B cell (primary cell): Measurements from ENCODE around the gene LRRK2. TPM values are rescaled to one million over a fixed set of nuclear protein-coding genes. Genes with fewer than 3 reads are reported as not detected.

Source experiments
- ATAC-seq: fragments of 200-7000 bp; cut with Tn5 transposase; one replicate; pipeline ENCODE4 v1.10.0; 2021; ENCODE audit warnings: low read depth, mild to moderate bottlenecking, moderate number of reproducible peaks, moderate library complexity
- CTCF ChIA-PET: fragments of 350-600 bp; sonication (Branson Sonifier 250); formaldehyde crosslinking; loops from one replicate; lab custom pipeline; 2021; ENCODE audit warnings: antibody characterized with exemption, inconsistent platforms; lab: Charles Lee
- POLR2A ChIA-PET: fragments of 350-600 bp; sonication (Branson Sonifier 250); formaldehyde crosslinking; loops from one replicate; lab custom pipeline; 2021; ENCODE audit warnings: antibody characterized with exemption; lab: Charles Lee
- DNase-seq: peaks from one replicate; pipeline ENCODE4 v3.0.0; 2013
- H2AFZ ChIP-seq: 2 replicates; pipeline ENCODE4 v1.6.1; 2012; ENCODE audit warnings: mild to moderate bottlenecking, low read depth, low read length; ENCODE audit not compliant: insufficient read depth, poor library complexity, severe bottlenecking
- H3K27ac ChIP-seq, 2 donors: 1 replicate in 1 of 2; 2 replicates in 1 of 2; pipeline ENCODE4 v1.5.1; 2012 to 2013; ENCODE audit warnings: low read length in 2 of 2, mild to moderate bottlenecking in 2 of 2, moderate library complexity in 1 of 2
- H3K27me3 ChIP-seq, 4 experiments: fragments of 200-600 bp in 1 of 4; sonication (generic) in 1 of 4; replicated peaks in 1 of 4; 1 replicate in 2 of 4; 2 replicates in 2 of 4; pipeline versions ENCODE4 v1.6.1 to v1.7.0; 2013 to 2016; ENCODE audit warnings: low read length in 3 of 4, mild to moderate bottlenecking in 2 of 4, mixed read lengths in 1 of 4, moderate library complexity in 1 of 4; ENCODE audit not compliant: insufficient read depth in 4 of 4, control insufficient read depth in 3 of 4; ENCODE audit errors: control extremely low read depth in 1 of 4
- H3K36me3 ChIP-seq, 2 experiments: replicated peaks in 1 of 2; 1 replicate in 1 of 2; 2 replicates in 1 of 2; pipeline versions ENCODE4 v1.6.1 to v1.7.1; 2013; ENCODE audit warnings: low read length in 1 of 2; ENCODE audit not compliant: insufficient read depth in 2 of 2, control insufficient read depth in 1 of 2; ENCODE audit errors: control extremely low read depth in 1 of 2, extremely low read depth in 1 of 2
- H3K4me1 ChIP-seq, 2 donors: fragments of 200-600 bp in 1 of 2; sonication (generic) in 1 of 2; 1 replicate in 1 of 2; 2 replicates in 1 of 2; pipeline versions ENCODE4 v1.5.1 to v1.6.1; 2013 to 2017; ENCODE audit warnings: low read length in 2 of 2; ENCODE audit not compliant: control insufficient read depth in 2 of 2, insufficient read depth in 2 of 2
- H3K4me2 ChIP-seq: replicated peaks from 2 replicates; pipeline ENCODE3; 2012; ENCODE audit warnings: mild to moderate bottlenecking, low read depth, low read length; ENCODE audit not compliant: poor library complexity, severe bottlenecking
- H3K4me3 ChIP-seq, 5 experiments: fragments of 200-600 bp in 1 of 5; sonication (generic) in 1 of 5; 1 replicate in 3 of 5; 2 replicates in 2 of 5; pipeline versions ENCODE4 v1.5.1 to v1.7.0; 2011 to 2016; ENCODE audit warnings: low read length in 4 of 5, mild to moderate bottlenecking in 4 of 5, low read depth in 2 of 5, control low read depth in 1 of 5, moderate library complexity in 1 of 5; ENCODE audit not compliant: insufficient read depth in 1 of 5; ENCODE audit errors: control extremely low read depth in 1 of 5, extremely low read depth in 1 of 5
- H3K79me2 ChIP-seq: fragments of 200-600 bp; sonication (generic); one replicate; pipeline ENCODE4 v1.6.0; 2016; ENCODE audit warnings: low read length; ENCODE audit not compliant: control insufficient read depth, insufficient read depth
- H3K9ac ChIP-seq: fragments of 200-600 bp; sonication (generic); 2 replicates; pipeline ENCODE4 v1.6.1; 2017; ENCODE audit warnings: mild to moderate bottlenecking, low read length, moderate library complexity
- H3K9me3 ChIP-seq, 3 donors: one replicate each; pipeline versions ENCODE4 v1.6.1 to v1.7.1; 2013; ENCODE audit warnings: low read length in 2 of 3; ENCODE audit not compliant: control insufficient read depth in 2 of 3, insufficient read depth in 1 of 3; ENCODE audit errors: control extremely low read depth in 1 of 3
- H4K20me1 ChIP-seq: 2 replicates; pipeline ENCODE4 v1.6.0; 2012; ENCODE audit warnings: mild to moderate bottlenecking, low read length; ENCODE audit not compliant: insufficient read depth, control insufficient read depth, poor library complexity, severe bottlenecking
- H3K27ac Mint-ChIP-seq: one replicate; pipeline ENCODE4 v1.8.0; 2021; ENCODE audit warnings: mixed read lengths
- H3K27me3 Mint-ChIP-seq: one replicate; pipeline ENCODE4 v1.8.0; 2021; ENCODE audit warnings: mixed read lengths
- H3K4me1 Mint-ChIP-seq: one replicate; pipeline ENCODE4 v1.8.0; 2021; ENCODE audit warnings: mixed read lengths
- H3K4me3 Mint-ChIP-seq: one replicate; pipeline ENCODE4 v1.8.0; 2021; ENCODE audit warnings: mixed read lengths
- H3K9me3 Mint-ChIP-seq: one replicate; pipeline ENCODE4 v1.8.0; 2022; ENCODE audit warnings: mixed read lengths; ENCODE audit not compliant: insufficient read depth
- EZH2 ChIP-seq: IDR thresholded peaks from 2 replicates; pipeline ENCODE4 v1.6.1; 2012; ENCODE audit warnings: borderline replicate concordance, low read depth, mild to moderate bottlenecking, moderate library complexity, low read length; ENCODE audit not compliant: insufficient read depth, poor library complexity, severe bottlenecking
- WGBS: methylation state at CpG from one replicate; pipeline ENCODE4 v1.1.5; 2013; ENCODE audit warnings: missing lambda C conversion rate; ENCODE audit not compliant: insufficient coverage; 5-methylcytosine and 5-hydroxymethylcytosine counted together
- intact Hi-C: fragments of 100-400 bp; cut with micrococcal nuclease; formaldehyde crosslinking; loops from one replicate; pipeline ENCODE4 v1.10.0; 2022
- polyA plus RNA-seq: library from polyadenylated mRNA; depleted of rRNA; stranded (reverse); fragments of >200 nt; gene quantifications from 2 replicates; pipeline ENCODE4 v1.2.3, GENCODE V29; 2012
- total RNA-seq, 2 donors: library from RNA; stranded (reverse); fragments of 120-200 nt in 1 of 2; gene quantifications; 1 replicate in 1 of 2; 2 replicates in 1 of 2; pipeline versions ENCODE4 v1.2.3 to v1.2.4, GENCODE V29; 2013 to 2022
- TF ChIP-seq, protein P1 (sequence below): fragments of 200-600 bp; IDR thresholded peaks from one replicate; pipeline ENCODE4 v1.8.0; 2022; ENCODE audit warnings: antibody characterized with exemption, mild to moderate bottlenecking

The LRRK2 gene
- total and polyA plus RNA-seq, 2 donors (not counting 1 experiment from before 2014, with no cell fraction given) = 14.1 to 60.2 TPM

DNA sequence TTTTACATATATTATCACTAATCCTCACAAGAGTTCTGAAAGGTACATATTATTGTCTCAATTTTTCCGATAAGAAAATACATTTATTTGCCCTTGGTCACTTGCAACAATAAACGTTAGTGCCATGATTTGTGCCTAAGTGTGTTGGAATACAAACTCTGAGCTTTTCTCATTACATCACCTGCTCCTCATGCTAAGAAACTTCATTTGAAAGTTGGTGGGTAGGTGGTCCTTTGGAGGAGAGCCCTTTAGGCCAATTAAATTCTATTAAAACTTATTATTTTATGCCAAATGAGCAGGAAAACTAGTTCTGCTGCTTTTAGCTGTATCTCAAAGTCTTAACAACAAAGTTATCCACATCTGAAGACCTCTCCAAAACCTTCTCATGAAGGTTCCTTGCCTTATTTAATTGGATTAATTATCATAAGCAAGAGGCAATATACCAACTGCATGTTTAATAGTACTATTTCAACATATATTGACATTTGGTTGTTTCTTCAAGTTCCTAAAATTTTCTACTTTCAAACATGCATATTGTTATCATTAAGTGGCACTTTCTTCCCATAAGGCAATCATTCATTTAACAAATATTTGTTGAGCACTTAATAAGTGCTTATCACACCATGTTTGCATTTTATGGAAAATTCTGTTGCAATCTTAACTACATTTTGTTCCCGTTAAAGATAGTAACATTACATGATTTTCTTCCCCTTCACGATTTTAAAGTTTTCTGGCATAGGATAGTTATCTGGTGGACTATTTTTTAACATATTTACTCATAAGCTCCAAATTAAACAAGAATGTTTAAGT is 40.1 kb upstream of the LRRK2 start:
- no peak overlapping the region for H2AFZ ChIP-seq
- ATAC-seq (no peak), DNase-seq (no peak)
- no peaks in the 10 kb centered on the region for H3K27me3 Mint-ChIP-seq
- intact Hi-C loops = no loop called here
- no peak overlapping the region for H3K27ac ChIP-seq
- no peaks in the 10 kb centered on the region for H3K4me1 Mint-ChIP-seq
- POLR2A ChIA-PET = no interaction called here
- H3K4me1 ChIP-seq = no peaks in the 10 kb centered on the region
- H3K79me2 ChIP-seq = no peaks in the 10 kb centered on the region
- no peaks in the 10 kb centered on the region for H4K20me1 ChIP-seq
- no peak overlapping the region for H3K4me2 ChIP-seq
- TF ChIP-seq, protein P1, sequence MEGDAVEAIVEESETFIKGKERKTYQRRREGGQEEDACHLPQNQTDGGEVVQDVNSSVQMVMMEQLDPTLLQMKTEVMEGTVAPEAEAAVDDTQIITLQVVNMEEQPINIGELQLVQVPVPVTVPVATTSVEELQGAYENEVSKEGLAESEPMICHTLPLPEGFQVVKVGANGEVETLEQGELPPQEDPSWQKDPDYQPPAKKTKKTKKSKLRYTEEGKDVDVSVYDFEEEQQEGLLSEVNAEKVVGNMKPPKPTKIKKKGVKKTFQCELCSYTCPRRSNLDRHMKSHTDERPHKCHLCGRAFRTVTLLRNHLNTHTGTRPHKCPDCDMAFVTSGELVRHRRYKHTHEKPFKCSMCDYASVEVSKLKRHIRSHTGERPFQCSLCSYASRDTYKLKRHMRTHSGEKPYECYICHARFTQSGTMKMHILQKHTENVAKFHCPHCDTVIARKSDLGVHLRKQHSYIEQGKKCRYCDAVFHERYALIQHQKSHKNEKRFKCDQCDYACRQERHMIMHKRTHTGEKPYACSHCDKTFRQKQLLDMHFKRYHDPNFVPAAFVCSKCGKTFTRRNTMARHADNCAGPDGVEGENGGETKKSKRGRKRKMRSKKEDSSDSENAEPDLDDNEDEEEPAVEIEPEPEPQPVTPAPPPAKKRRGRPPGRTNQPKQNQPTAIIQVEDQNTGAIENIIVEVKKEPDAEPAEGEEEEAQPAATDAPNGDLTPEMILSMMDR = no peak
- TF ChIP-seq EZH2 = no peak
- no CpG with 5 or more reads among the region's 4 CpGs for WGBS
- CTCF ChIA-PET = interaction anchor here (1.0 kb wide), 1 partner anchor 65 kb away, joined by 3 read pairs; no protein-coding TSS in a partner anchor
- no peaks in the 10 kb centered on the region for H3K36me3 ChIP-seq
- H3K27ac Mint-ChIP-seq = no peak overlapping the region
- H3K27me3 ChIP-seq = no peaks in the 10 kb centered on the region
- H3K4me3 ChIP-seq = no peak overlapping the region
- H3K4me3 Mint-ChIP-seq = no peak overlapping the region
- peaks cover 2 to 15% (median 4%) of the 10 kb centered on the region in 3 donors for H3K9me3 ChIP-seq
- H3K9me3 Mint-ChIP-seq = no peaks in the 10 kb centered on the region
- H3K9ac ChIP-seq = no peak overlapping the region

DNA sequence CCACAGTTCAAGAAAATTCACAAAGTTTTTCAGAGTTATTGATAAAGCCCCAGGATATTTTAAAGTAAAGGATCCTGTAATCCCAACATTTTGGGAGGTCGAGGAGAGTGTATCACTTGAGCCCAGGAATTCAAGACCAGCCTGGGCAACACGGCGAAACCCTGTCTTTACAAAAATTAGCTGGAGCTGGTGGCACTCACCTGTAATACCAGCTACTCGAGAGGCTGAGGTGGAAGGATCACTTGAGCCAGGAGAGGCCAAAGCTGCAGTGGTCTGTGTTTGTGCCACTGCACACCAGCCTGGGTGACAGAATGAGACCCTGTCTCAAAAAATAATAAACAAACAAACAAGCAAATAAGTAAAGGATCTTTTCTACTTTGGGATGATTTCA is 39.5 kb upstream of the LRRK2 start:
- TF ChIP-seq, protein P1 = no peak
- no peak for TF ChIP-seq EZH2
- Histone ChIP-seq H3K9me3 (peaks cover 4 to 20% (median 5%) of the 10 kb centered on the region in 3 donors), H3K79me2 (no peaks in the 10 kb centered on the region), H2AFZ (no peak overlapping the region), H3K4me3 (no peak overlapping the region), H3K9ac (no peak overlapping the region), H4K20me1 (no peaks in the 10 kb centered on the region), H3K4me1 (no peaks in the 10 kb centered on the region), H3K4me2 (no peak overlapping the region), H3K27ac (no peak overlapping the region), H3K27me3 (no peaks in the 10 kb centered on the region), H3K36me3 (no peaks in the 10 kb centered on the region)
- Mint-ChIP-seq H3K27ac (no peak overlapping the region), H3K4me3 (no peak overlapping the region), H3K4me1 (no peaks in the 10 kb centered on the region), H3K27me3 (no peaks in the 10 kb centered on the region), H3K9me3 (no peaks in the 10 kb centered on the region)
- DNase-seq (no peak), ATAC-seq (no peak)
- 98% methylated on average over 4 of the region's 4 CpGs for WGBS
- CTCF ChIA-PET = interaction anchor here (1.0 to 1.5 kb wide), 2 partner anchors 30 to 64 kb away, joined by 3 read pairs; no protein-coding TSS in a partner anchor
- intact Hi-C loops = no loop called here
- POLR2A ChIA-PET = no interaction called here
